ENCODE results near the gene ADAR.

Gene ADAR

GRCh38 chr1:154551474-154551873 lies 56.5 kb downstream of the ADAR start:
- H3K27me3 ChIP-seq (ENCODE audit: insufficient read depth, low read length): no peaks in the 10 kb centered on the region
- H3K4me3 ChIP-seq (ENCODE audit: low read length): no peak overlapping the region
- H3K27ac ChIP-seq (ENCODE audit: low read depth, low read length): no peak overlapping the region
- H3K9me3 ChIP-seq (ENCODE audit: insufficient read depth, low read depth, low read length): no peaks in the 10 kb centered on the region
- H3K4me1 ChIP-seq (ENCODE audit: insufficient read depth, low read length): peaks cover 6% of the 10 kb centered on the region
- 89% methylated on average over 4 of the region's 4 CpGs for WGBS
- peaks cover 84% of the 10 kb centered on the region for H3K36me3 ChIP-seq (ENCODE audit: insufficient read depth, low read length)
- no peak overlapping the region for H3K9ac ChIP-seq (ENCODE audit: low read depth, low read length)

- 75% methylated on average over 6 of the region's 6 CpGs for WGBS
- H3K9ac ChIP-seq (ENCODE audit: low read depth, low read length): no peak overlapping the region
These were observed 57.3 kb downstream of the ADAR start for GRCh38 chr1:154550657-154551056.

GRCh38 chr1:154550070-154550469 lies 57.9 kb downstream of the ADAR start:
- Histone ChIP-seq H3K9ac (ENCODE audit: low read depth, low read length) (no peak overlapping the region), H3K36me3 (ENCODE audit: insufficient read depth, low read length) (peaks cover 73% of the 10 kb centered on the region), H3K27me3 (ENCODE audit: insufficient read depth, low read length) (no peaks in the 10 kb centered on the region), H3K9me3 (ENCODE audit: insufficient read depth, low read depth, low read length) (no peaks in the 10 kb centered on the region), H3K4me3 (ENCODE audit: low read length) (no peak overlapping the region), H3K4me1 (ENCODE audit: insufficient read depth, low read length) (no peaks in the 10 kb centered on the region), H3K27ac (ENCODE audit: low read depth, low read length) (no peak overlapping the region)
- 91% methylated on average over 5 of the region's 5 CpGs for WGBS

More at GRCh38 chr1:154550657-154551056, 57.3 kb downstream of the ADAR start:
- Histone ChIP-seq H3K36me3 (ENCODE audit: insufficient read depth, low read length) (peaks cover 79% of the 10 kb centered on the region), H3K9me3 (ENCODE audit: insufficient read depth, low read depth, low read length) (no peaks in the 10 kb centered on the region), H3K27me3 (ENCODE audit: insufficient read depth, low read length) (no peaks in the 10 kb centered on the region), H3K4me3 (ENCODE audit: low read length) (no peak overlapping the region), H3K4me1 (ENCODE audit: insufficient read depth, low read length) (no peaks in the 10 kb centered on the region), H3K27ac (ENCODE audit: low read depth, low read length) (no peak overlapping the region)

- no peaks in the 10 kb centered on the region for H3K27me3 ChIP-seq (ENCODE audit: insufficient read depth, low read length)
- H3K36me3 ChIP-seq (ENCODE audit: insufficient read depth, low read length): peaks cover 65% of the 10 kb centered on the region
- H3K9me3 ChIP-seq (ENCODE audit: insufficient read depth, low read depth, low read length): no peaks in the 10 kb centered on the region
- H3K27ac ChIP-seq (ENCODE audit: low read depth, low read length): no peak overlapping the region
- WGBS: 90% methylated on average over 3 of the region's 3 CpGs
- H3K4me3 ChIP-seq (ENCODE audit: low read length): no peak overlapping the region
- H3K4me1 ChIP-seq (ENCODE audit: insufficient read depth, low read length): no peaks in the 10 kb centered on the region
- no peak overlapping the region for H3K9ac ChIP-seq (ENCODE audit: low read depth, low read length)
These were observed 58.7 kb downstream of the ADAR start for GRCh38 chr1:154549202-154549770.

- H3K36me3 ChIP-seq (ENCODE audit: insufficient read depth, low read length): peaks cover 52% of the 10 kb centered on the region
- no peak overlapping the region for H3K9ac ChIP-seq (ENCODE audit: low read depth, low read length)
- 90% methylated on average over 1 of the region's 1 CpG for WGBS
- H3K4me3 ChIP-seq (ENCODE audit: low read length): no peak overlapping the region
- no peaks in the 10 kb centered on the region for H3K4me1 ChIP-seq (ENCODE audit: insufficient read depth, low read length)
- no peak overlapping the region for H3K27ac ChIP-seq (ENCODE audit: low read depth, low read length)
- no peaks in the 10 kb centered on the region for H3K27me3 ChIP-seq (ENCODE audit: insufficient read depth, low read length)
- H3K9me3 ChIP-seq (ENCODE audit: insufficient read depth, low read depth, low read length): no peaks in the 10 kb centered on the region
These were observed 60.0 kb downstream of the ADAR start for GRCh38 chr1:154548028-154548427.

GRCh38 chr1:154547105-154547732 lies 60.8 kb downstream of the ADAR start:
- Histone ChIP-seq H3K9ac (ENCODE audit: low read depth, low read length) (no peak overlapping the region), H3K4me1 (ENCODE audit: insufficient read depth, low read length) (no peaks in the 10 kb centered on the region), H3K27ac (ENCODE audit: low read depth, low read length) (no peak overlapping the region), H3K36me3 (ENCODE audit: insufficient read depth, low read length) (peaks cover 44% of the 10 kb centered on the region), H3K9me3 (ENCODE audit: insufficient read depth, low read depth, low read length) (no peaks in the 10 kb centered on the region), H3K27me3 (ENCODE audit: insufficient read depth, low read length) (no peaks in the 10 kb centered on the region), H3K4me3 (ENCODE audit: low read length) (no peak overlapping the region)
- WGBS: 86% methylated on average over 11 of the region's 11 CpGs

- peaks cover 37% of the 10 kb centered on the region for H3K36me3 ChIP-seq (ENCODE audit: insufficient read depth, low read length)
- no peak overlapping the region for H3K9ac ChIP-seq (ENCODE audit: low read depth, low read length)
- H3K9me3 ChIP-seq (ENCODE audit: insufficient read depth, low read depth, low read length): no peaks in the 10 kb centered on the region
- no peak overlapping the region for H3K4me3 ChIP-seq (ENCODE audit: low read length)
- WGBS: 79% methylated on average over 7 of the region's 13 CpGs
- H3K4me1 ChIP-seq (ENCODE audit: insufficient read depth, low read length): no peaks in the 10 kb centered on the region
- no peak overlapping the region for H3K27ac ChIP-seq (ENCODE audit: low read depth, low read length)
- no peaks in the 10 kb centered on the region for H3K27me3 ChIP-seq (ENCODE audit: insufficient read depth, low read length)
These were observed 61.5 kb downstream of the ADAR start for GRCh38 chr1:154546264-154547063.

- Histone ChIP-seq H3K27me3 (ENCODE audit: insufficient read depth, low read length) (no peaks in the 10 kb centered on the region), H3K36me3 (ENCODE audit: insufficient read depth, low read length) (no peaks in the 10 kb centered on the region), H3K27ac (ENCODE audit: low read depth, low read length) (no peak overlapping the region), H3K9me3 (ENCODE audit: insufficient read depth, low read depth, low read length) (no peaks in the 10 kb centered on the region), H3K9ac (ENCODE audit: low read depth, low read length) (no peak overlapping the region), H3K4me1 (ENCODE audit: insufficient read depth, low read length) (no peaks in the 10 kb centered on the region), H3K4me3 (ENCODE audit: low read length) (no peak overlapping the region)
- WGBS: 55% methylated on average over 6 of the region's 6 CpGs
These were observed 66.8 kb downstream of the ADAR start for GRCh38 chr1:154541231-154541630.

GRCh38 chr1:154539486-154540483 lies 68.2 kb downstream of the ADAR start:
- WGBS: 91% methylated on average over 9 of the region's 9 CpGs
- H3K4me1 ChIP-seq (ENCODE audit: insufficient read depth, low read length): no peaks in the 10 kb centered on the region
- no peak overlapping the region for H3K9ac ChIP-seq (ENCODE audit: low read depth, low read length)
- no peak overlapping the region for H3K4me3 ChIP-seq (ENCODE audit: low read length)
- H3K9me3 ChIP-seq (ENCODE audit: insufficient read depth, low read depth, low read length): no peaks in the 10 kb centered on the region
- H3K36me3 ChIP-seq (ENCODE audit: insufficient read depth, low read length): no peaks in the 10 kb centered on the region
- no peak overlapping the region for H3K27ac ChIP-seq (ENCODE audit: low read depth, low read length)
- H3K27me3 ChIP-seq (ENCODE audit: insufficient read depth, low read length): no peaks in the 10 kb centered on the region

- Histone ChIP-seq H3K27me3 (ENCODE audit: insufficient read depth, low read length) (no peaks in the 10 kb centered on the region), H3K4me3 (ENCODE audit: low read length) (no peak overlapping the region), H3K27ac (ENCODE audit: low read depth, low read length) (no peak overlapping the region), H3K4me1 (ENCODE audit: insufficient read depth, low read length) (no peaks in the 10 kb centered on the region), H3K9ac (ENCODE audit: low read depth, low read length) (no peak overlapping the region), H3K36me3 (ENCODE audit: insufficient read depth, low read length) (no peaks in the 10 kb centered on the region), H3K9me3 (ENCODE audit: insufficient read depth, low read depth, low read length) (no peaks in the 10 kb centered on the region)
- WGBS: 91% methylated on average over 7 of the region's 7 CpGs
These were observed 71.4 kb downstream of the ADAR start for GRCh38 chr1:154536570-154536969.

Measured in HUES64 (cell line).